Neutrophil (primary cell): ENCODE measurements around the gene LTB4R.

Experiments
- H3K27ac ChIP-seq: fragments of 200-600 bp; sonication (generic); 2 replicates; pipeline ENCODE4 v1.5.1; 2016; ENCODE audit warnings: mild to moderate bottlenecking, moderate library complexity
- H3K27me3 ChIP-seq: fragments of 200-600 bp; sonication (generic); 2 replicates; pipeline ENCODE4 v1.6.0; 2016; ENCODE audit warnings: mild to moderate bottlenecking
- H3K36me3 ChIP-seq: fragments of 200-600 bp; sonication (generic); 2 replicates; pipeline ENCODE4 v1.5.1; 2017
- H3K4me1 ChIP-seq, 2 experiments: fragments of 200-600 bp in 1 of 2; sonication (generic) in 1 of 2; 1 replicate in 1 of 2; 2 replicates in 1 of 2; pipeline versions ENCODE4 v1.5.1 to v1.6.1; 2013 to 2016; ENCODE audit warnings: low read depth in 1 of 2, low read length in 1 of 2, mild to moderate bottlenecking in 1 of 2, moderate library complexity in 1 of 2; ENCODE audit not compliant: control insufficient read depth in 1 of 2, insufficient read depth in 1 of 2
- H3K4me3 ChIP-seq, 2 experiments: fragments of 200-600 bp in 1 of 2; sonication (generic) in 1 of 2; 1 replicate in 1 of 2; 2 replicates in 1 of 2; pipeline ENCODE4 v1.5.1; 2013 to 2016; ENCODE audit warnings: low read depth in 1 of 2, low read length in 1 of 2, mild to moderate bottlenecking in 1 of 2, moderate library complexity in 1 of 2
- H3K9me3 ChIP-seq: fragments of 200-600 bp; sonication (generic); 2 replicates; pipeline ENCODE4 v1.5.1; 2016
- CTCF ChIP-seq: fragments of 200-600 bp; sonication (generic); IDR thresholded peaks from 2 replicates; pipeline ENCODE4 v1.5.1; 2016; ENCODE audit warnings: antibody characterized with exemption

Gene LTB4R

GRCh38 chr14:24280797-24281460 lies 30.4 kb upstream of the LTB4R start:
- Histone ChIP-seq H3K27ac (peak overlapping the region; percentile 97), H3K4me1 (peaks cover 64 to 68% of the 10 kb centered on the region in 2 experiments), H3K27me3 (no peaks in the 10 kb centered on the region), H3K4me3 (no peak overlapping the region), H3K9me3 (no peaks in the 10 kb centered on the region), H3K36me3 (no peaks in the 10 kb centered on the region)
- TF ChIP-seq CTCF, result no peak

GRCh38 chr14:24281636-24282035 lies 29.7 kb upstream of the LTB4R start:
- no peaks in the 10 kb centered on the region for H3K9me3 ChIP-seq
- H3K27ac ChIP-seq, result peak overlapping the region; percentile 97
- TF ChIP-seq CTCF, result no peak
- H3K4me3 ChIP-seq, result no peak overlapping the region
- peaks cover 60 to 63% of the 10 kb centered on the region in 2 experiments for H3K4me1 ChIP-seq
- no peaks in the 10 kb centered on the region for H3K27me3 ChIP-seq
- H3K36me3 ChIP-seq, result no peaks in the 10 kb centered on the region

- H3K36me3 ChIP-seq, result no peaks in the 10 kb centered on the region
- no peaks in the 10 kb centered on the region for H3K9me3 ChIP-seq
- H3K27ac ChIP-seq, result peak overlapping the region; percentile 97
- peaks cover 48 to 52% of the 10 kb centered on the region in 2 experiments for H3K4me1 ChIP-seq
- no peak overlapping the region for H3K4me3 ChIP-seq
- TF ChIP-seq CTCF, result no peak
- H3K27me3 ChIP-seq, result no peaks in the 10 kb centered on the region
Observed at GRCh38 chr14:24282736-24283135, 28.6 kb upstream of the LTB4R start.

GRCh38 chr14:24283796-24284460 lies 27.4 kb upstream of the LTB4R start:
- Histone ChIP-seq H3K36me3 (no peaks in the 10 kb centered on the region), H3K9me3 (no peaks in the 10 kb centered on the region), H3K4me3 (no peak overlapping the region), H3K27ac (no peak overlapping the region), H3K4me1 (peaks cover 37 to 40% of the 10 kb centered on the region in 2 experiments), H3K27me3 (no peaks in the 10 kb centered on the region)
- TF ChIP-seq CTCF, result no peak

- H3K4me1 ChIP-seq, result peaks cover 30 to 34% of the 10 kb centered on the region in 2 experiments
- H3K4me3 ChIP-seq, result no peak overlapping the region
- no peaks in the 10 kb centered on the region for H3K27me3 ChIP-seq
- TF ChIP-seq CTCF, result no peak
- peaks cover 5% of the 10 kb centered on the region for H3K36me3 ChIP-seq
- H3K27ac ChIP-seq, result no peak overlapping the region
- H3K9me3 ChIP-seq, result no peaks in the 10 kb centered on the region
Observed at GRCh38 chr14:24284501-24285035, 26.7 kb upstream of the LTB4R start.
